Measurements from ENCODE around the gene ITGA8.

DNA sequence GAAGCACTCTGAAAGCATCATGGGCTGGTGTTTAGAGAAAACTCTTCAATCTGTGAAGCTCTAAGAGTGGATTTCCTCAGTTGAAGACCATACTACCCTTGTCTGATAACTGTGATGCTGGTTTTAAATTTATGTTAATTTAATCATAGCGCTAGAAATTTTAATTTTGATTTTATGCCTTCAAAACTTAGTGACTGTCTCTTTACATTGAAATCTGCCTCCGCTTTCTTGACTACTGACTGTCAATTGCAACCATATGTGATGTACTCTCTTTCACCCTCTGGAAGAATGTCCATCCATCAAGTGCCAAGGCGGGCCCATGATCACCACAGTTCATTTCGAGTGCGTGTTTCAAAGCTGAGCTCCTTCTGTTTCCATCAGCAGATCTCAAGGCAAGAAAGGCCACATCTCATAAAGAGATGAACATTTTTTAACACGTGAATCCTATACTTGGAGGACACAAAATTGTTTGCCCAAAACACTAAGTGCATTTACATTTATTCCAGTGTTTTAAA, 147.1 kb downstream of the ITGA8 start:
- TF ChIP-seq CTCF (IDR thresholded peaks at IDR 0.05), result no peak
- TF ChIP-seq POLR2A (IDR thresholded peaks at IDR 0.05), result no peak
- TF ChIP-seq EP300 (IDR thresholded peaks at IDR 0.05), result no peak
- no peak for TF ChIP-seq POLR2AphosphoS5 (IDR thresholded peaks at IDR 0.05)

Data from stomach (tissue), 4 donors.